Breast epithelium (tissue), 3 donors: ENCODE measurements around the gene ANKS1B.

Experiments used
- POLR2A ChIP-seq: fragments of 450-650 bp; IDR thresholded peaks from one replicate; pipeline ENCODE4 v1.6.1; 2016; ENCODE audit warnings: antibody characterized with exemption, mild to moderate bottlenecking, moderate library complexity
- TF ChIP-seq, protein P1 (sequence below), 3 donors: fragments of 450-650 bp; IDR thresholded peaks; one replicate each; pipeline ENCODE4 v1.5.1; 2016 to 2017; ENCODE audit warnings: antibody characterized with exemption in 3 of 3, mild to moderate bottlenecking in 3 of 3, moderate library complexity in 3 of 3

DNA sequence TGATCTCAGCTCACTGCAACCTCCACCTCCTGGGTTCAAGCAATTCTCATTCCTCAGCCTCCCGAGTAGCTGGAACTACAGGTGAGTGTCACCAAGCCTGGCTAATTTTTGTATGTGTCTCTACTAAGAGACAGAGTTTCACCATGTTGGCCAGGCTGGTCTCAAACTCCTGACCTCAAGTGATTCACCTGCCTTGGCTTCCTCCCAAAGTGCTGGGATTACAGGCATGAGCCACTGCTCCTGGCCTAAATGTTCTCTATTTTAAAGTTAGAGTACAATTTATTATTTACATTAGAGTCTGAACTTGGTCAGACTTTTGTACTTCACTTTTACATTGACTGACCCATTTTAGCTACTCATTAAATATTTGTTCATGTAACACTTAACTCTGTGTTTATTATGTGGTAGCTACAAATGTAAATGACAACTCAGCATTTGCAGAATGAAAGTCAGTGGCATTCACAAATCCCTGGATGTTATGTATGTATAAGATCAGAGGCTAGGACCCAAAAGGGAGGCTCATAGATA is 930.1 kb downstream of the ANKS1B start:
- TF ChIP-seq, protein P1, sequence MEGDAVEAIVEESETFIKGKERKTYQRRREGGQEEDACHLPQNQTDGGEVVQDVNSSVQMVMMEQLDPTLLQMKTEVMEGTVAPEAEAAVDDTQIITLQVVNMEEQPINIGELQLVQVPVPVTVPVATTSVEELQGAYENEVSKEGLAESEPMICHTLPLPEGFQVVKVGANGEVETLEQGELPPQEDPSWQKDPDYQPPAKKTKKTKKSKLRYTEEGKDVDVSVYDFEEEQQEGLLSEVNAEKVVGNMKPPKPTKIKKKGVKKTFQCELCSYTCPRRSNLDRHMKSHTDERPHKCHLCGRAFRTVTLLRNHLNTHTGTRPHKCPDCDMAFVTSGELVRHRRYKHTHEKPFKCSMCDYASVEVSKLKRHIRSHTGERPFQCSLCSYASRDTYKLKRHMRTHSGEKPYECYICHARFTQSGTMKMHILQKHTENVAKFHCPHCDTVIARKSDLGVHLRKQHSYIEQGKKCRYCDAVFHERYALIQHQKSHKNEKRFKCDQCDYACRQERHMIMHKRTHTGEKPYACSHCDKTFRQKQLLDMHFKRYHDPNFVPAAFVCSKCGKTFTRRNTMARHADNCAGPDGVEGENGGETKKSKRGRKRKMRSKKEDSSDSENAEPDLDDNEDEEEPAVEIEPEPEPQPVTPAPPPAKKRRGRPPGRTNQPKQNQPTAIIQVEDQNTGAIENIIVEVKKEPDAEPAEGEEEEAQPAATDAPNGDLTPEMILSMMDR (IDR thresholded peaks at IDR 0.05), result no peak
- TF ChIP-seq POLR2A, result no peak
